ENCODE data around the gene EPS15. TPM values are rescaled to one million over a fixed set of nuclear protein-coding genes. Genes with fewer than 3 reads are reported as not detected.

The EPS15 gene
- total RNA-seq, 3 donors from 2014 or later = 50.0 to 85.5 (median 54.0) TPM

DNA sequence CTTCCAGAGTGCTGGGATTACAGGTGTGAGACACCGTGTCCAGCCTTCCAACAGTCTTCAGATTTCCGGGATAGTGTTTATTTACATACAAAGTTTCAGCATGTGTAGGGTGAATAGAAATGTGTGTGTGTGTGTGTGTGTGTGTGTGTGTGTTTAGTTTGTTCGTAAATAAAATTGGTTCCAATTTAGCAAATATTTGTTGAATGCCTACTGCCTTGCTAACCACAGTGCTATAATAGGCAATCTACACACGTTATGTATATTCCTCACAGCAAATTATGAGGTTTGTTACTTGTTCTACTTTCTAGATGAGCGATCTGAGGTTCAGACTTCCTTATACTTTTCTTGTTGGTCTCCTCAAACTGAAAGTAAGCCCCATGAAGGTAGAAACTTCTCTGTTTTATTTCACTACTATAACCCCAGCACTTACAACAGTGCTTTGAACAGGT is 32.8 kb upstream of the EPS15 start:
- intact Hi-C loops (cut with DNase I, micrococcal nuclease) = no loop called here
- TF ChIP-seq, protein P1, sequence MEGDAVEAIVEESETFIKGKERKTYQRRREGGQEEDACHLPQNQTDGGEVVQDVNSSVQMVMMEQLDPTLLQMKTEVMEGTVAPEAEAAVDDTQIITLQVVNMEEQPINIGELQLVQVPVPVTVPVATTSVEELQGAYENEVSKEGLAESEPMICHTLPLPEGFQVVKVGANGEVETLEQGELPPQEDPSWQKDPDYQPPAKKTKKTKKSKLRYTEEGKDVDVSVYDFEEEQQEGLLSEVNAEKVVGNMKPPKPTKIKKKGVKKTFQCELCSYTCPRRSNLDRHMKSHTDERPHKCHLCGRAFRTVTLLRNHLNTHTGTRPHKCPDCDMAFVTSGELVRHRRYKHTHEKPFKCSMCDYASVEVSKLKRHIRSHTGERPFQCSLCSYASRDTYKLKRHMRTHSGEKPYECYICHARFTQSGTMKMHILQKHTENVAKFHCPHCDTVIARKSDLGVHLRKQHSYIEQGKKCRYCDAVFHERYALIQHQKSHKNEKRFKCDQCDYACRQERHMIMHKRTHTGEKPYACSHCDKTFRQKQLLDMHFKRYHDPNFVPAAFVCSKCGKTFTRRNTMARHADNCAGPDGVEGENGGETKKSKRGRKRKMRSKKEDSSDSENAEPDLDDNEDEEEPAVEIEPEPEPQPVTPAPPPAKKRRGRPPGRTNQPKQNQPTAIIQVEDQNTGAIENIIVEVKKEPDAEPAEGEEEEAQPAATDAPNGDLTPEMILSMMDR (IDR thresholded peaks at IDR 0.05) = no peak
- H3K36me3 ChIP-seq (ENCODE audit: low read depth) = no peaks in the 10 kb centered on the region
- no peaks in the 10 kb centered on the region for H3K4me1 ChIP-seq (ENCODE audit: low read depth)
- peak; percentile 77 for ATAC-seq
- no peak overlapping the region for H3K4me3 ChIP-seq
- H3K9me3 ChIP-seq = no peaks in the 10 kb centered on the region
- DNase-seq = peak in 1 of 3 donors; percentile 17

DNA sequence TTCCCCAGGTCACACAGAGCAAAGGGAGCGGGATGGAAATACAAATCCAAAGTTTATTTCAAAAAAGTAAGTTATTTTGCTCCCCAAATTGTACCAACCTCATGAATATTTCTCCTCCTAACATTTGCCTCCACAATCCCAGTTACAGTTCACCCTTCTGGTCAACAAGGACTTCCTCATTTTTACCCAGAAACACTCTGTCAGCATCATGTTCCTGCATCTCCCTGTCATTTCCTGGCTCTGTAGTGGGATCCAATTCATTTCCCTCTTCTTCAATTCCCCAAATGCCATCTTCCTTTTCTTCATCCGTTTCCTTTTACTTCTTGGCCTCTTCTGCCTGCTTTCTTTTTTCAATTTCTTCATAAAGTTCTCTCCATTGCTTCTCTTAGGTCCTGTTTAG is 32.0 kb upstream of the EPS15 start:
- Histone ChIP-seq H3K4me1 (ENCODE audit: low read depth) (no peaks in the 10 kb centered on the region), H3K36me3 (ENCODE audit: low read depth) (no peaks in the 10 kb centered on the region), H3K4me3 (no peak overlapping the region), H3K9me3 (no peaks in the 10 kb centered on the region)
- intact Hi-C loops (cut with DNase I, micrococcal nuclease) = no loop called here
- TF ChIP-seq, protein P1 (IDR thresholded peaks at IDR 0.05) = no peak
- ATAC-seq (no peak), DNase-seq (no peak)

DNA sequence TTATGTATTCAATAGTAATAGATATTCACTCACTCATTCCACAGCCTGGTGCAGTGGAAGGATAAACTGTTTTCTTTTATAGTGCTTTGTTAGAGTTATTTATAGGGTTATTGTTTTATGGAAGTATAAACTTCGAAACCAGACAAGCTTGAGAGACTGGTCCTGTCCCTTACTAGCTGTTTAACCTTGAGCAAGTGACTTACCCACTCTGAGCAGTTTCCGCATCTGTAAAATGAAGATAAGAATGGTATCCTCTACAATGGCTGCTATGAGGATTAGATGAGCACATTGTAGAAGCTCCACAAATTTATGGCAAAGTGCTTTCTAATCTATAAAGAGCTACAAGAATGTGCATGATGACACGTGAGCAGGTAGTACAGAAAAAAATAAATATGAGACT is 30.8 kb upstream of the EPS15 start:
- no peaks in the 10 kb centered on the region for H3K36me3 ChIP-seq (ENCODE audit: low read depth)
- H3K4me3 ChIP-seq = no peak overlapping the region
- H3K4me1 ChIP-seq (ENCODE audit: low read depth) = no peaks in the 10 kb centered on the region
- TF ChIP-seq, protein P1 (IDR thresholded peaks at IDR 0.05) = no peak
- intact Hi-C loops (cut with DNase I, micrococcal nuclease) = no loop called here
- no peaks in the 10 kb centered on the region for H3K9me3 ChIP-seq
- DNase-seq (no peak), ATAC-seq (peak; percentile 62)

DNA sequence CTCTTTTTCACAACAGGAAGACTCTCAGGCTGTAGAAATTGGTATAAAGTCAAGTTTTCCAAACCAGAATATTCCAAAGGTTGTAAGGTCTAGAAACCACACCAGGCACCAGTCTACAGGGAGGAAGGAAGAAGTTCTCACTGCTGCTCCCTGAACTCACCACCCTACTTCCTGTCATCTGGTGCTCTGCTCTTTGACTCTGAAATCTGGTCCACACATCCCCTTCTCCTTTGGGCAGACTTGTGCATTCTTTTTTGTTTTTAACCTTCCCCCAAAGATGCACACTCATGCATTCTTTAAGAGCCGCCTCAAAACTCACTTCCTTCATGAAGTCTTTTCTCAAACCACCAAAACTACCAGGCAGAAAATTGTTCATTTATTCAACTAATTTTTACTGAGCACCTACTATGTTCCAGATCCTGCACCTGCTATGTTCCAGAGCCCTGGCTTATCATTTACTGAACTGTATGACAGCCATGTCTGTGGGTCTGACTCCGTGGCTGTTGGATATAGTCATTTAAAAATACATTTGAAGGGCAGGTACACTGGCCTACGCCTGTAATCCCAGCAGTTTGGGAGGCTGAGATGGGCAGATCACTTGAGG is 30.1 kb upstream of the EPS15 start:
- Histone ChIP-seq H3K4me3 (no peak overlapping the region), H3K36me3 (ENCODE audit: low read depth) (no peaks in the 10 kb centered on the region), H3K9me3 (no peaks in the 10 kb centered on the region), H3K4me1 (ENCODE audit: low read depth) (no peaks in the 10 kb centered on the region)
- TF ChIP-seq, protein P1 (IDR thresholded peaks at IDR 0.05) = no peak
- DNase-seq (no peak), ATAC-seq (peak; percentile 45)
- intact Hi-C loops (cut with DNase I, micrococcal nuclease) = no loop called here

DNA sequence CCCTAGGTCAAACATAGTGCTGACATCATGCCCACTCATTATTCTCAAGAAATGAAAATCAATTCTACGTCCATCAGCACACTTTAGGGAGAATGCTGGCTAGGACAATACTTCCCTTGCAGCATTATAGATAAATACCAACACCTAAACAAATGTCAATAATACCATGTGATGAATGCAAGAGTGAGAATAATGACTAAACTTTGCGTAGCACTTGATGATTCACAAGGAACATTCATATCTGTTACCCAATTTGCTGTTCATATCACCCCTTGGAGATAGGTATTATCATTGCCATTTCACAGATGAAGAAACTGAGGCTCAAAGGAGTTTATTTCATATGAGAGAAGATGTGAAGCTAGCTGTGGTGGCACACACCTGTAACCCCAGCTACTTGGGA is 24.8 kb upstream of the EPS15 start:
- no peaks in the 10 kb centered on the region for H3K36me3 ChIP-seq (ENCODE audit: low read depth)
- intact Hi-C loops (cut with DNase I, micrococcal nuclease) = no loop called here
- ATAC-seq = no peak

More for the DNA sequence above, 24.8 kb upstream of the EPS15 start:
- H3K9me3 ChIP-seq = no peaks in the 10 kb centered on the region
- H3K4me3 ChIP-seq = no peak overlapping the region
- H3K4me1 ChIP-seq (ENCODE audit: low read depth) = peaks cover 3% of the 10 kb centered on the region
- TF ChIP-seq, protein P1 (IDR thresholded peaks at IDR 0.05) = no peak
- DNase-seq = no peak

Measured in mucosa of descending colon (tissue), 3 donors.